ENCODE measurements around the gene UBTD2. TPM values are rescaled to one million over a fixed set of nuclear protein-coding genes. Genes with fewer than 3 reads are reported as not detected.

UBTD2 gene
- total and polyA plus RNA-seq, 9 of the 15 experiments (the other 6 are each of a cell fraction or from before 2014, with no cell fraction given): 0.01 to 0.46 (median 0.15) TPM; not detected in 1

GRCh38 chr5:172278356-172278755 lies 5.2 kb downstream of the UBTD2 start:
- Histone ChIP-seq H3K9me1 (ENCODE audit: control insufficient read depth, insufficient read depth, low read length) (no peaks in the 10 kb centered on the region), H3K9ac (ENCODE audit: insufficient read depth in 1 of 2, low read depth in 2 of 2, low read length in 2 of 2) (no peak overlapping the region), H3K79me2 (ENCODE audit: control insufficient read depth, insufficient read depth, low read length) (no peaks in the 10 kb centered on the region), H4K20me1 (replicated peaks; ENCODE audit: control insufficient read depth, insufficient read depth, low read length) (no peaks in the 10 kb centered on the region), H2AFZ (ENCODE audit: low read depth, low read length) (no peak overlapping the region), H3K36me3 (ENCODE audit: control insufficient read depth, insufficient read depth, low read length) (no peaks in the 10 kb centered on the region), H3K4me1 (replicated peaks in 1 of 2; ENCODE audit: control insufficient read depth in 2 of 2, insufficient read depth in 2 of 2, low read length in 2 of 2) (peaks cover 0 to 5% of the 10 kb centered on the region in 2 experiments; a peak in 2 of 5 replicates), H3K27ac (ENCODE audit: extremely low read depth, low read depth, low read length) (no peak overlapping the region), H3K4me2 (ENCODE audit: insufficient read depth, low read length) (no peak overlapping the region), H3K9me3 (replicated peaks; ENCODE audit: control insufficient read depth, insufficient read depth, low read depth, low read length) (no peaks in the 10 kb centered on the region), H3K4me3 (no peak overlapping the region), H3K27me3 (ENCODE audit: control insufficient read depth in 2 of 2, insufficient read depth in 2 of 2, low read length in 2 of 2) (peaks cover 23 to 48% of the 10 kb centered on the region in 2 experiments)
- in situ Hi-C loops (cut with MboI): no loop called here
- CTCF ChIA-PET (ENCODE audit: low intra/inter-chr PET ratio): no interaction called here
- POLR2A ChIA-PET: no interaction called here
- no peak for ATAC-seq
- no peak for FAIRE-seq
- no peak for DNase-seq (ENCODE audit: extremely low read depth in 1 of 4, low spot score in 3 of 4)
- BruUV-seq (replicated peaks): no TSS peak
- WGBS (ENCODE audit: insufficient coverage, low coverage, missing lambda C conversion rate): 1% methylated on average over 9 of the region's 9 CpGs
- intact Hi-C loops (cut with micrococcal nuclease): no loop called here
- TF ChIP-seq RBM34 (IDR thresholded peaks at IDR 0.05; ENCODE audit: borderline replicate concordance, insufficient read depth, low read length) (no peak), RERE (CRISPR knock-in tag; IDR thresholded peaks at IDR 0.05; ENCODE audit: borderline replicate concordance) (no peak), RUNX1 (IDR thresholded peaks at IDR 0.05; ENCODE audit: low read depth) (no peak), ZNF354B (CRISPR knock-in tag; IDR thresholded peaks at IDR 0.05) (no peak), CGGBP1 (CRISPR knock-in tag; IDR thresholded peaks at IDR 0.05) (no peak), JUN (IDR thresholded peaks at IDR 0.05; ENCODE audit: borderline replicate concordance, low read depth, low read length) (no peak), JUN (CRISPR knock-in tag; IDR thresholded peaks at IDR 0.05; ENCODE audit: borderline replicate concordance) (no peak), RBM17 (IDR thresholded peaks at IDR 0.05; ENCODE audit: borderline replicate concordance, low read depth, low read length) (no peak), ZNF224 (CRISPR knock-in tag; IDR thresholded peaks at IDR 0.05) (no peak), FOXP1 (CRISPR knock-in tag; IDR thresholded peaks at IDR 0.05) (no peak), E2F6 (IDR thresholded peaks at IDR 0.05; ENCODE audit: borderline replicate concordance in 1 of 2, extremely low read depth in 1 of 2, insufficient read depth in 1 of 2, insufficient read length in 1 of 2, low read depth in 1 of 2, low read length in 1 of 2, poor library complexity in 1 of 2, severe bottlenecking in 1 of 2) (no peak), ELF1 (tag; IDR thresholded peaks at IDR 0.05) (no peak), KAT8 (IDR thresholded peaks at IDR 0.05; ENCODE audit: low read depth) (no peak), POLR2AphosphoS2 (IDR thresholded peaks at IDR 0.05; ENCODE audit: low read length) (no peak), ZSCAN32 (CRISPR knock-in tag; IDR thresholded peaks at IDR 0.05) (no peak), MTA2 (IDR thresholded peaks at IDR 0.05; ENCODE audit: low read depth) (no peak)
